ENCODE measurements around the gene UTS2.

DNA sequence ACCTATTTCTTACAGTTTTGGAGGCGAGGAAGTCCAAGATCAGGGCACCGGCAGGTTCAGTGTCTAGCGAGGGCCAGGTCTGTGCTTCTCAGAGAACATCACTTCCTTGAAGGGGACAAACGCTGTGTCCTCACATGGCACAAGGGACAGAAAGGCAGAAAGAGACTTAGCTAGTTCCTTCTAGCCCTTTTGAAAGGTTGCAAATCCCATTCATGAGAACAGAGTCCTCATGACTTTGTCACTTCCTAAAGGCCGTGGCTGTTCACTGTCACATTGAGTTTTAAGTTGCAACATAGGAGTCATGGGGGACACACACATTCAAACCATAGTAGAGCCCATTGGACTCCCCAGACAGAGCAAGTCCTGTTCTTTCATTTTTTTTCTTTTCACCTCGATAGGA lies 41.4 kb downstream of the UTS2 start:
- TF ChIP-seq POLR2A (IDR thresholded peaks at IDR 0.05) (no peak), POLR2AphosphoS5 (IDR thresholded peaks at IDR 0.05) (no peak)
- TF ChIP-seq, protein P1, sequence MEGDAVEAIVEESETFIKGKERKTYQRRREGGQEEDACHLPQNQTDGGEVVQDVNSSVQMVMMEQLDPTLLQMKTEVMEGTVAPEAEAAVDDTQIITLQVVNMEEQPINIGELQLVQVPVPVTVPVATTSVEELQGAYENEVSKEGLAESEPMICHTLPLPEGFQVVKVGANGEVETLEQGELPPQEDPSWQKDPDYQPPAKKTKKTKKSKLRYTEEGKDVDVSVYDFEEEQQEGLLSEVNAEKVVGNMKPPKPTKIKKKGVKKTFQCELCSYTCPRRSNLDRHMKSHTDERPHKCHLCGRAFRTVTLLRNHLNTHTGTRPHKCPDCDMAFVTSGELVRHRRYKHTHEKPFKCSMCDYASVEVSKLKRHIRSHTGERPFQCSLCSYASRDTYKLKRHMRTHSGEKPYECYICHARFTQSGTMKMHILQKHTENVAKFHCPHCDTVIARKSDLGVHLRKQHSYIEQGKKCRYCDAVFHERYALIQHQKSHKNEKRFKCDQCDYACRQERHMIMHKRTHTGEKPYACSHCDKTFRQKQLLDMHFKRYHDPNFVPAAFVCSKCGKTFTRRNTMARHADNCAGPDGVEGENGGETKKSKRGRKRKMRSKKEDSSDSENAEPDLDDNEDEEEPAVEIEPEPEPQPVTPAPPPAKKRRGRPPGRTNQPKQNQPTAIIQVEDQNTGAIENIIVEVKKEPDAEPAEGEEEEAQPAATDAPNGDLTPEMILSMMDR (IDR thresholded peaks at IDR 0.05): no peak
